ENCODE measurements around the gene KLC3. TPM values are rescaled to one million over a fixed set of nuclear protein-coding genes. Genes with fewer than 3 reads are reported as not detected.

KLC3 gene
- total RNA-seq (not detected in 2 replicates), polyA plus RNA-seq (not detected in 2 replicates), polyA minus RNA-seq (0.29 TPM in 1 of 2 replicates, not detected in the other)
- total RNA-seq (2013), result not detected

- H3K4me2 ChIP-seq (replicated peaks; ENCODE audit: low read depth, low read length, poor library complexity, severe bottlenecking), result peak within 1 kb of the TSS; percentile 65
- DNase-seq, result peak; percentile 63
- H3K4me3 ChIP-seq (ENCODE audit: control extremely low read depth in 1 of 5, extremely low read depth in 1 of 5, insufficient read depth in 1 of 5, low read depth in 2 of 5, low read length in 4 of 5), result peak within 1 kb of the TSS in 2 of 5 experiments; percentile 28 to 33
- TF ChIP-seq CTCF (IDR thresholded peaks at IDR 0.05), result no peak
- H3K27me3 ChIP-seq (replicated peaks in 1 of 4; ENCODE audit: control extremely low read depth in 1 of 4, control insufficient read depth in 3 of 4, insufficient read depth in 4 of 4, low read length in 3 of 4), result peaks cover 0 to 42% (median 6%) of the 10 kb centered on the region in 4 experiments
- peak within 1 kb of the TSS; percentile 46 for H3K9ac ChIP-seq (ENCODE audit: low read length)
- Mint-ChIP-seq H3K9me3 (ENCODE audit: insufficient read depth) (no peaks in the 10 kb centered on the region), H3K4me1 (peaks cover 6% of the 10 kb centered on the region), H3K27ac (no peak within 1 kb of the TSS), H3K27me3 (peaks cover 35% of the 10 kb centered on the region), H3K4me3 (peak within 1 kb of the TSS; percentile 73)
- WGBS (ENCODE audit: insufficient coverage), result 5% methylated on average over 45 of the region's 50 CpGs
- peaks cover 11 to 16% of the 10 kb centered on the region in 2 donors for H3K4me1 ChIP-seq (ENCODE audit: control insufficient read depth in 2 of 2, insufficient read depth in 2 of 2, low read length in 2 of 2)
- ATAC-seq (ENCODE audit: low read depth), result no peak
- H3K79me2 ChIP-seq (ENCODE audit: control insufficient read depth, insufficient read depth, low read length), result no peaks in the 10 kb centered on the region
- POLR2A ChIA-PET, result no interaction called here
- no peaks in the 10 kb centered on the region for H3K36me3 ChIP-seq (replicated peaks in 1 of 2; ENCODE audit: control extremely low read depth in 1 of 2, control insufficient read depth in 1 of 2, extremely low read depth in 1 of 2, insufficient read depth in 2 of 2, low read length in 1 of 2)
- H3K27ac ChIP-seq (ENCODE audit: low read length in 2 of 2), result no peak within 1 kb of the TSS
- CTCF ChIA-PET, result no interaction called here
- H4K20me1 ChIP-seq (ENCODE audit: control insufficient read depth, insufficient read depth, low read length, poor library complexity, severe bottlenecking), result no peaks in the 10 kb centered on the region
- H2AFZ ChIP-seq (ENCODE audit: insufficient read depth, low read depth, low read length, poor library complexity, severe bottlenecking), result peak within 1 kb of the TSS; percentile 70
- intact Hi-C loops (cut with micrococcal nuclease), result no loop called here
- peaks cover 0 to 10% (median 0%) of the 10 kb centered on the region in 3 donors for H3K9me3 ChIP-seq (ENCODE audit: control extremely low read depth in 1 of 3, control insufficient read depth in 2 of 3, insufficient read depth in 1 of 3, low read length in 2 of 3)
These were observed at the start of gene KLC3 for GRCh38 chr19:45340232-45340898. Gene KLC3, plus strand, starts transcription at chr19:45340750. Its CDS starts 4,792 bp downstream, at chr19:45345542.

- Histone ChIP-seq H3K9me3 (ENCODE audit: control extremely low read depth in 1 of 3, control insufficient read depth in 2 of 3, insufficient read depth in 1 of 3, low read length in 2 of 3) (peaks cover 0 to 25% (median 0%) of the 10 kb centered on the region in 3 donors), H3K4me2 (replicated peaks; ENCODE audit: low read depth, low read length, poor library complexity, severe bottlenecking) (no peak overlapping the region), H2AFZ (ENCODE audit: insufficient read depth, low read depth, low read length, poor library complexity, severe bottlenecking) (no peak overlapping the region), H3K36me3 (replicated peaks in 1 of 2; ENCODE audit: control extremely low read depth in 1 of 2, control insufficient read depth in 1 of 2, extremely low read depth in 1 of 2, insufficient read depth in 2 of 2, low read length in 1 of 2) (peaks cover 0 to 25% of the 10 kb centered on the region in 2 experiments), H4K20me1 (ENCODE audit: control insufficient read depth, insufficient read depth, low read length, poor library complexity, severe bottlenecking) (no peaks in the 10 kb centered on the region), H3K79me2 (ENCODE audit: control insufficient read depth, insufficient read depth, low read length) (no peaks in the 10 kb centered on the region), H3K27ac (ENCODE audit: low read length in 2 of 2) (no peak overlapping the region), H3K9ac (ENCODE audit: low read length) (no peak overlapping the region), H3K4me3 (ENCODE audit: control extremely low read depth in 1 of 5, extremely low read depth in 1 of 5, insufficient read depth in 1 of 5, low read depth in 2 of 5, low read length in 4 of 5) (no peak overlapping the region), H3K27me3 (replicated peaks in 1 of 4; ENCODE audit: control extremely low read depth in 1 of 4, control insufficient read depth in 3 of 4, insufficient read depth in 4 of 4, low read length in 3 of 4) (no peaks in the 10 kb centered on the region), H3K4me1 (ENCODE audit: control insufficient read depth in 2 of 2, insufficient read depth in 2 of 2, low read length in 2 of 2) (no peaks in the 10 kb centered on the region)
- intact Hi-C loops (cut with micrococcal nuclease), result no loop called here
- ChIA-PET POLR2A (no interaction called here), CTCF (no interaction called here)
- Mint-ChIP-seq H3K9me3 (ENCODE audit: insufficient read depth) (no peaks in the 10 kb centered on the region), H3K4me1 (no peaks in the 10 kb centered on the region), H3K4me3 (no peak overlapping the region), H3K27me3 (no peaks in the 10 kb centered on the region), H3K27ac (no peak overlapping the region)
- no peak for ATAC-seq (ENCODE audit: low read depth)
- WGBS (ENCODE audit: insufficient coverage), result 86% methylated on average over 1 of the region's 1 CpG
- no peak for DNase-seq
- TF ChIP-seq EZH2 (IDR thresholded peaks at IDR 0.05; ENCODE audit: borderline replicate concordance, insufficient read depth, low read depth, low read length, poor library complexity, severe bottlenecking), result no peak
- TF ChIP-seq CTCF (IDR thresholded peaks at IDR 0.05), result no peak
These were observed 48.7 kb upstream of the KLC3 start for GRCh38 chr19:45291834-45292233.

All from B cell (primary cell).